HCT116 (cell line): ENCODE results near the gene PDCL3. TPM values are rescaled to one million over a fixed set of nuclear protein-coding genes. Genes with fewer than 3 reads are reported as not detected.

Experiments
- ATAC-seq: fragments of 200-7000 bp; cut with Tn5 transposase; 2 replicates; pipeline ENCODE4 v1.9.1; 2020; ENCODE audit warnings: mild to moderate bottlenecking, moderate library complexity
- BruUV-seq: library from RNA; stranded (reverse); fragments of 400-500 nt; replicated peaks from 2 replicates; lab custom pipeline; 2021; lab: Mats Ljungman, UMichigan
- CTCF ChIA-PET: fragments of 300-600 bp; sonication (Branson Sonifier 250); formaldehyde crosslinking; loops from one replicate; lab custom pipeline; 2021; ENCODE audit warnings: antibody characterized with exemption; lab: Charles Lee
- POLR2A ChIA-PET: fragments of 300-600, 350-600 bp; sonication (Branson Sonifier 250); formaldehyde crosslinking; loops from one replicate; lab custom pipeline; 2021; ENCODE audit warnings: antibody characterized with exemption; lab: Charles Lee
- RAD21 ChIA-PET, 2 experiments: fragments of 300-600 bp; sonication (Branson Sonifier 250); formaldehyde crosslinking; loops; one replicate each; lab custom pipeline; 2023; ENCODE audit warnings: low total read pairs in 2 of 2; ENCODE audit not compliant: uncharacterized antibody in 2 of 2, unreplicated experiment in 2 of 2, low non-redundant PET in 1 of 2; lab: Charles Lee
- DNase-seq: peaks from one replicate; pipeline ENCODE4 v3.0.0-alpha.2; 2010; ENCODE audit warnings: low read depth, low spot score
- H2AFZ ChIP-seq: fragments of 200-600 bp; shearing (Covaris generic), sonication (generic); 2 replicates; pipeline ENCODE4 v1.6.1; 2017; ENCODE audit warnings: low read depth, mixed run types, mixed read lengths, antibody characterized with exemption, low read length; ENCODE audit not compliant: poor library complexity, severe bottlenecking
- H3K27ac ChIP-seq: 2 replicates; pipeline ENCODE4 v1.5.1; 2012; ENCODE audit warnings: low read depth, low read length
- H3K27me3 ChIP-seq: fragments of 200-600 bp; sonication (generic); 2 replicates; pipeline ENCODE4 v1.6.1; 2016; ENCODE audit warnings: mixed run types, low read length, mixed read lengths; ENCODE audit not compliant: insufficient read depth
- H3K36me3 ChIP-seq, 2 experiments: fragments of 200-500 bp in 1 of 2; fragments of 200-600 bp in 1 of 2; sonication (Bioruptor generic) in 1 of 2; sonication (generic) in 1 of 2; 2 replicates each; pipeline versions ENCODE4 v1.5.1 to v1.6.1; 2014 to 2016; ENCODE audit warnings: low read length in 2 of 2, inconsistent platforms in 1 of 2, mixed read lengths in 1 of 2, mixed run types in 1 of 2; ENCODE audit not compliant: insufficient read depth in 2 of 2, control insufficient read depth in 1 of 2
- H3K4me1 ChIP-seq, 2 experiments: fragments of 200-600 bp in 1 of 2; sonication (generic) in 1 of 2; 2 replicates each; pipeline versions ENCODE4 v1.5.1 to v1.6.1; 2012 to 2017; ENCODE audit warnings: low read length in 2 of 2, inconsistent platforms in 1 of 2, mild to moderate bottlenecking in 1 of 2, mixed read lengths in 1 of 2, mixed run types in 1 of 2, moderate library complexity in 1 of 2; ENCODE audit not compliant: insufficient read depth in 2 of 2, control insufficient read depth in 1 of 2
- H3K4me2 ChIP-seq: fragments of 200-600 bp; sonication (generic); 2 replicates; pipeline ENCODE4 v1.6.1; 2017; ENCODE audit warnings: mixed run types, low read length, mixed read lengths
- H3K4me3 ChIP-seq, 2 experiments: fragments of 200-600 bp in 1 of 2; sonication (generic) in 1 of 2; replicated peaks in 1 of 2; 2 replicates each; pipeline ENCODE4 v1.5.1; 2011 to 2016; ENCODE audit warnings: low read length in 2 of 2, control low read depth in 1 of 2, low read depth in 1 of 2, mild to moderate bottlenecking in 1 of 2, mixed read lengths in 1 of 2, mixed run types in 1 of 2
- H3K79me2 ChIP-seq: fragments of 200-600 bp; sonication (generic); 2 replicates; pipeline ENCODE4 v1.6.1; 2017; ENCODE audit warnings: mild to moderate bottlenecking, mixed run types, low read length, moderate library complexity, mixed read lengths; ENCODE audit not compliant: insufficient read depth
- H3K9ac ChIP-seq: fragments of 200-600 bp; sonication (generic); 2 replicates; pipeline ENCODE4 v1.6.1; 2016; ENCODE audit warnings: low read length, mixed read lengths
- H3K9me2 ChIP-seq: fragments of 200-600 bp; sonication (generic), shearing (Covaris generic); 2 replicates; pipeline ENCODE4 v1.6.1; 2017; ENCODE audit warnings: mixed run types, mild to moderate bottlenecking, moderate library complexity; ENCODE audit not compliant: insufficient read depth
- H3K9me3 ChIP-seq, 2 experiments: fragments of 200-500 bp in 1 of 2; fragments of 200-600 bp in 1 of 2; sonication (Bioruptor generic) in 1 of 2; sonication (generic) in 1 of 2; 2 replicates each; pipeline ENCODE4 v1.6.1; 2014 to 2017; ENCODE audit warnings: low read length in 2 of 2, mixed read lengths in 2 of 2, inconsistent platforms in 1 of 2, low read depth in 1 of 2, mild to moderate bottlenecking in 1 of 2, mixed run types in 1 of 2, moderate library complexity in 1 of 2; ENCODE audit not compliant: control insufficient read depth in 1 of 2, insufficient read depth in 1 of 2
- H4K20me1 ChIP-seq: fragments of 200-600 bp; sonication (generic), shearing (Covaris generic); 2 replicates; pipeline ENCODE4 v1.6.1; 2017; ENCODE audit warnings: mixed run types, mild to moderate bottlenecking, moderate library complexity; ENCODE audit not compliant: insufficient read depth
- ATF3 ChIP-seq: IDR thresholded peaks from 2 replicates; pipeline ENCODE4 v1.6.1; 2012
- CEBPB ChIP-seq: IDR thresholded peaks from 2 replicates; pipeline ENCODE4 v1.6.1; 2012; ENCODE audit warnings: low read depth
- CTCF ChIP-seq, 3 experiments: fragments of 200-600 bp in 1 of 3; sonication (generic) in 1 of 3; IDR thresholded peaks in 2 of 3; conservative IDR thresholded peaks in 1 of 3; 2 replicates each; pipeline ENCODE4 v1.5.1; 2012 to 2017; ENCODE audit warnings: low read depth in 2 of 3, low read length in 2 of 3, antibody characterized with exemption in 1 of 3, borderline replicate concordance in 1 of 3, control low read depth in 1 of 3, mild to moderate bottlenecking in 1 of 3, mixed read lengths in 1 of 3, mixed run types in 1 of 3, moderate library complexity in 1 of 3; ENCODE audit not compliant: insufficient read depth in 1 of 3
- EGR1 ChIP-seq: IDR thresholded peaks from 2 replicates; pipeline ENCODE4 v1.6.1; 2012; ENCODE audit warnings: low read depth
- ELF1 ChIP-seq: IDR thresholded peaks from 2 replicates; pipeline ENCODE4 v1.6.1; 2012; ENCODE audit warnings: low read depth, borderline replicate concordance
- MAX ChIP-seq: IDR thresholded peaks from 2 replicates; pipeline ENCODE4 v1.6.1; 2012
- POLR2A ChIP-seq: IDR thresholded peaks from 2 replicates; pipeline ENCODE4 v1.7.0; 2011; ENCODE audit warnings: borderline replicate concordance; ENCODE audit not compliant: insufficient read depth, insufficient read length; ENCODE audit errors: extremely low read depth
- POLR2AphosphoS5 ChIP-seq: IDR thresholded peaks from 2 replicates; pipeline ENCODE4 v1.6.1; 2011; ENCODE audit warnings: mild to moderate bottlenecking, low read depth, low read length, moderate library complexity
- RAD21 ChIP-seq: IDR thresholded peaks from 2 replicates; pipeline ENCODE4 v1.6.1; 2012; ENCODE audit warnings: low read depth, mild to moderate bottlenecking
- SP1 ChIP-seq: IDR thresholded peaks from 2 replicates; pipeline ENCODE4 v1.6.1; 2012; ENCODE audit warnings: low read depth
- TCF7L2 ChIP-seq: IDR thresholded peaks from 2 replicates; pipeline ENCODE4 v1.7.0; 2011; ENCODE audit warnings: borderline replicate concordance, inconsistent platforms; ENCODE audit not compliant: insufficient read depth, insufficient read length; ENCODE audit errors: extremely low read depth
- ZBTB33 ChIP-seq: IDR thresholded peaks from 2 replicates; pipeline ENCODE4 v1.6.1; 2011; ENCODE audit warnings: mild to moderate bottlenecking, low read length, moderate library complexity; ENCODE audit not compliant: insufficient replicate concordance; ENCODE audit errors: extremely low read depth
- ZFX ChIP-seq: fragments of 450-650 bp; IDR thresholded peaks from 2 replicates; pipeline ENCODE4 v1.6.1; 2017
- ZNF274 ChIP-seq: fragments of 200-500 bp; sonication (Bioruptor generic); IDR thresholded peaks from 2 replicates; pipeline ENCODE4 v1.6.1; 2014; ENCODE audit warnings: mild to moderate bottlenecking, low read depth, low read length, inconsistent platforms
- intact Hi-C: fragments of 100-400 bp; cut with micrococcal nuclease; formaldehyde crosslinking; loops from 2 replicates; pipeline ENCODE4 v1.10.0; 2022
- total RNA-seq: library from RNA; stranded (reverse); gene quantifications from one replicate; pipeline ENCODE4 v1.2.1, GENCODE V29; 2021; ENCODE audit not compliant: unreplicated experiment

PDCL3 gene
- total RNA-seq, 1 experiment from 2014 or later, result 26.3 TPM

- Histone ChIP-seq H3K4me1 (no peaks in the 10 kb centered on the region; a peak in 1 of 4 replicates), H3K9ac (no peak overlapping the region), H3K27ac (no peak overlapping the region), H4K20me1 (no peaks in the 10 kb centered on the region), H2AFZ (no peak overlapping the region)
- DNase-seq, result no peak
- RAD21 ChIA-PET, result no interaction called here
- TF ChIP-seq POLR2AphosphoS5, result no peak
- no peak for TF ChIP-seq SP1
- no peak for TF ChIP-seq ELF1
- TF ChIP-seq CEBPB, result no peak
- TF ChIP-seq ZNF274, result no peak
- TF ChIP-seq MAX, result no peak
- no peak for TF ChIP-seq ZBTB33
- no peak for TF ChIP-seq ZFX
- no peak for TF ChIP-seq TCF7L2
- no peak for TF ChIP-seq EGR1
- TF ChIP-seq ATF3, result no peak
- no peak for TF ChIP-seq CTCF (IDR thresholded peaks at IDR 0.05 in 2 of 3, conservative IDR thresholded peaks at IDR 0.05 in 1 of 3; ENCODE audit: borderline replicate concordance in 1 of 3, insufficient read depth in 1 of 3, low read depth in 2 of 3, low read length in 2 of 3)
- no peak for TF ChIP-seq RAD21
- no peak for TF ChIP-seq POLR2A
- TF ChIP-seq, all 23 proteins: peak for 0
- H3K4me2 ChIP-seq, result no peak overlapping the region
- no peaks in the 10 kb centered on the region for H3K36me3 ChIP-seq
- no peaks in the 10 kb centered on the region for H3K79me2 ChIP-seq
- intact Hi-C loops, result no loop called here
- no peaks in the 10 kb centered on the region for H3K27me3 ChIP-seq
- POLR2A ChIA-PET, result interaction anchor here (0.7 to 1.3 kb wide), 2 partner anchors 16 to 1360 kb away, joined by 3 to 4 read pairs; partner anchors contain the start of gene PDCL3
- H3K9me2 ChIP-seq, result no peaks in the 10 kb centered on the region
- no TSS peak for BruUV-seq
- no peak for ATAC-seq
- H3K4me3 ChIP-seq, result no peak overlapping the region
- CTCF ChIA-PET, result no interaction called here
- no peaks in the 10 kb centered on the region for H3K9me3 ChIP-seq
Observed at GRCh38 chr2:100546469-100546868, 16.3 kb upstream of the PDCL3 start.
